ENCODE results near the gene ELAVL1.
A peak's percentile ranks its signal among the peaks of the same experiment; 100 is the strongest.

The ELAVL1 gene

GRCh38 chr19:8020681-8021080 is 15.2 kb upstream of the ELAVL1 start:
- no peak for DNase-seq (ENCODE audit: low read depth)

GRCh38 chr19:8017808-8018207 is 12.4 kb upstream of the ELAVL1 start:
- no peak for DNase-seq (ENCODE audit: low read depth)

- DNase-seq (ENCODE audit: low read depth), result no peak
These were observed 523 bp downstream of the ELAVL1 start for GRCh38 chr19:8004723-8005513.

- DNase-seq (ENCODE audit: low read depth), result no peak
These were observed 1.4 kb downstream of the ELAVL1 start for GRCh38 chr19:8004001-8004400.

- DNase-seq (ENCODE audit: low read depth), result peak; percentile 59
These were observed 3.2 kb downstream of the ELAVL1 start for GRCh38 chr19:8001995-8002849.

- DNase-seq (ENCODE audit: low read depth), result no peak
These were observed 3.8 kb downstream of the ELAVL1 start for GRCh38 chr19:8001651-8001994.

- no peak for DNase-seq (ENCODE audit: low read depth)
These were observed 5.0 kb downstream of the ELAVL1 start for GRCh38 chr19:8000298-8001038.

- no peak for DNase-seq (ENCODE audit: low read depth)
These were observed 6.1 kb downstream of the ELAVL1 start for GRCh38 chr19:7999376-7999775.

GRCh38 chr19:7997809-7998480 is 7.5 kb downstream of the ELAVL1 start:
- no peak for DNase-seq (ENCODE audit: low read depth)

GRCh38 chr19:7996883-7997282 is 8.6 kb downstream of the ELAVL1 start:
- DNase-seq (ENCODE audit: low read depth), result no peak

- no peak for DNase-seq (ENCODE audit: low read depth)
These were observed 9.7 kb downstream of the ELAVL1 start for GRCh38 chr19:7995810-7996158.

GRCh38 chr19:7994928-7995809 is 10.3 kb downstream of the ELAVL1 start:
- DNase-seq (ENCODE audit: low read depth), result no peak

GRCh38 chr19:7994114-7994513 is 11.3 kb downstream of the ELAVL1 start:
- DNase-seq (ENCODE audit: low read depth), result no peak

GRCh38 chr19:7993560-7993959 is 11.9 kb downstream of the ELAVL1 start:
- DNase-seq (ENCODE audit: low read depth), result no peak

GRCh38 chr19:7992575-7992974 is 12.9 kb downstream of the ELAVL1 start:
- no peak for DNase-seq (ENCODE audit: low read depth)

- DNase-seq (ENCODE audit: low read depth), result no peak
These were observed 16.3 kb downstream of the ELAVL1 start for GRCh38 chr19:7989071-7989575.

- DNase-seq (ENCODE audit: low read depth), result no peak
These were observed 17.1 kb downstream of the ELAVL1 start for GRCh38 chr19:7988307-7988706.

GRCh38 chr19:7987114-7987768 is 18.2 kb downstream of the ELAVL1 start:
- no peak for DNase-seq (ENCODE audit: low read depth)

- no peak for DNase-seq (ENCODE audit: low read depth)
These were observed 18.9 kb downstream of the ELAVL1 start for GRCh38 chr19:7986321-7987113.

GRCh38 chr19:7985481-7985911 is 19.9 kb downstream of the ELAVL1 start:
- DNase-seq (ENCODE audit: low read depth), result no peak

All from stimulated activated CD8-positive, alpha-beta memory T cell treated with anti-CD3 and anti-CD28 coated beads, Interleukin-7, amount 100 ng/mL, for 24 hours (primary cell).